ENCODE results near the gene DLGAP1. TPM values are rescaled to one million over a fixed set of nuclear protein-coding genes. Genes with fewer than 3 reads are reported as not detected.
A peak's percentile ranks its signal among the peaks of the same experiment; 100 is the strongest.

Gene DLGAP1
- total and polyA plus RNA-seq, 2 experiments from 2014 or later = 17.0 to 48.5 TPM

- TF ChIP-seq STAT1 (IDR thresholded peaks at IDR 0.05; ENCODE audit: unreplicated experiment) = no peak
- Histone ChIP-seq H4K20me1 (replicated peaks; ENCODE audit: insufficient read depth) (no peaks in the 10 kb centered on the region), H3K36me3 (ENCODE audit: insufficient read depth) (no peaks in the 10 kb centered on the region), H3K79me2 (replicated peaks; ENCODE audit: insufficient read depth) (no peaks in the 10 kb centered on the region), H3K27ac (ENCODE audit: low read depth) (no peak overlapping the region), H3F3A (replicated peaks; ENCODE audit: low read depth) (no peaks in the 10 kb centered on the region), H3K27me3 (ENCODE audit: insufficient read depth) (no peaks in the 10 kb centered on the region), H3K9me2 (ENCODE audit: insufficient read depth) (no peaks in the 10 kb centered on the region), H3K4me1 (ENCODE audit: insufficient read depth) (peaks cover 1% of the 10 kb centered on the region), H2AFZ (no peak overlapping the region), H3K4me2 (no peak overlapping the region), H3K4me3 (no peak overlapping the region)
- Mint-ChIP-seq H3K4me3 (no peak overlapping the region), H3K27me3 (ENCODE audit: insufficient read depth, low read depth, poor library complexity) (peaks cover 7% of the 10 kb centered on the region), H3K27ac (no peak overlapping the region), H3K36me3 (ENCODE audit: low read depth) (no peaks in the 10 kb centered on the region), H3K9me3 (no peaks in the 10 kb centered on the region), H3K4me1 (peaks cover 5% of the 10 kb centered on the region)
- no peak for DNase-seq (ENCODE audit: low spot score)
- no peak for ATAC-seq
These were observed 738.9 kb downstream of the DLGAP1 start for GRCh38 chr18:3716116-3716660.

GRCh38 chr18:3715231-3716080 is 739.7 kb downstream of the DLGAP1 start:
- Mint-ChIP-seq H3K9me3 (no peaks in the 10 kb centered on the region), H3K4me3 (no peak overlapping the region), H3K27me3 (ENCODE audit: insufficient read depth, low read depth, poor library complexity) (peaks cover 5% of the 10 kb centered on the region), H3K4me1 (no peaks in the 10 kb centered on the region; the same call in 2 of the 3 replicates), H3K27ac (0 out of 2 replicates have a peak overlapping the region, but pooled peaks have one; percentile 5), H3K36me3 (ENCODE audit: low read depth) (no peaks in the 10 kb centered on the region)
- Histone ChIP-seq H2AFZ (no peak overlapping the region), H3F3A (replicated peaks; ENCODE audit: low read depth) (no peaks in the 10 kb centered on the region), H3K79me2 (replicated peaks; ENCODE audit: insufficient read depth) (no peaks in the 10 kb centered on the region), H3K4me1 (ENCODE audit: insufficient read depth) (no peaks in the 10 kb centered on the region), H3K27ac (ENCODE audit: low read depth) (no peak overlapping the region), H4K20me1 (replicated peaks; ENCODE audit: insufficient read depth) (no peaks in the 10 kb centered on the region), H3K4me3 (no peak overlapping the region), H3K36me3 (ENCODE audit: insufficient read depth) (no peaks in the 10 kb centered on the region), H3K27me3 (ENCODE audit: insufficient read depth) (no peaks in the 10 kb centered on the region), H3K4me2 (no peak overlapping the region), H3K9me2 (ENCODE audit: insufficient read depth) (no peaks in the 10 kb centered on the region)
- no peak for ATAC-seq
- no peak for DNase-seq (ENCODE audit: low spot score)
- TF ChIP-seq EZH2 (IDR thresholded peaks at IDR 0.05; ENCODE audit: low read depth, unreplicated experiment) (no peak), CREB1 (CRISPR knock-in tag; IDR thresholded peaks at IDR 0.05; ENCODE audit: low read depth) (no peak), STAT1 (IDR thresholded peaks at IDR 0.05; ENCODE audit: unreplicated experiment) (no peak), JUNB (IDR thresholded peaks at IDR 0.05; ENCODE audit: unreplicated experiment) (no peak), ETS1 (IDR thresholded peaks at IDR 0.05) (no peak), EZH2phosphoT487 (IDR thresholded peaks at IDR 0.05; ENCODE audit: unreplicated experiment) (no peak), POLR2AphosphoS5 (IDR thresholded peaks at IDR 0.05; ENCODE audit: low read depth) (no peak), CTCF (conservative IDR thresholded peaks at IDR 0.05; ENCODE audit: low read depth in 2 of 2) (no peak), REST (IDR thresholded peaks at IDR 0.05; ENCODE audit: unreplicated experiment) (no peak), NANOG (IDR thresholded peaks at IDR 0.05; ENCODE audit: borderline replicate concordance) (no peak), ZNF114 (CRISPR knock-in tag; IDR thresholded peaks at IDR 0.05) (no peak), ZNF331 (CRISPR knock-in tag; IDR thresholded peaks at IDR 0.05; ENCODE audit: low read depth) (no peak)

Measured in GM23338 (cell line).